Measurements from ENCODE around the gene HEPACAM2.

Gene HEPACAM2

GRCh38 chr7:93148144-93148543 lies 78.1 kb downstream of the HEPACAM2 start, which contains the start of gene SAMD9L:
TSS of gene SAMD9L (minus strand) at chr7:93148385. CDS start at chr7:93135971, 12,414 bp downstream.
- FAIRE-seq: no peak
- no peak for TF ChIP-seq CTCF (IDR thresholded peaks at IDR 0.05; ENCODE audit: insufficient read depth, missing control alignments)
- no peak for DNase-seq (ENCODE audit: insufficient read length, low spot score)

GRCh38 chr7:93147363-93147762 lies 78.9 kb downstream of the HEPACAM2 start:
- TF ChIP-seq CTCF (IDR thresholded peaks at IDR 0.05; ENCODE audit: insufficient read depth, missing control alignments): no peak
- FAIRE-seq (no peak), DNase-seq (ENCODE audit: insufficient read length, low spot score) (no peak)

GRCh38 chr7:93146472-93147141 lies 79.7 kb downstream of the HEPACAM2 start:
- DNase-seq (ENCODE audit: insufficient read length, low spot score) (no peak), FAIRE-seq (no peak)
- TF ChIP-seq CTCF (IDR thresholded peaks at IDR 0.05; ENCODE audit: insufficient read depth, missing control alignments): no peak

- no peak for TF ChIP-seq CTCF (IDR thresholded peaks at IDR 0.05; ENCODE audit: insufficient read depth, missing control alignments)
- FAIRE-seq (no peak), DNase-seq (ENCODE audit: insufficient read length, low spot score) (no peak)
Measured at GRCh38 chr7:93146036-93146435, 80.2 kb downstream of the HEPACAM2 start.

- TF ChIP-seq CTCF (IDR thresholded peaks at IDR 0.05; ENCODE audit: insufficient read depth, missing control alignments): no peak
- FAIRE-seq: no peak
- no peak for DNase-seq (ENCODE audit: insufficient read length, low spot score)
Measured at GRCh38 chr7:93145354-93145753, 80.9 kb downstream of the HEPACAM2 start.

GRCh38 chr7:93142127-93142526 lies 84.1 kb downstream of the HEPACAM2 start:
- FAIRE-seq (no peak), DNase-seq (ENCODE audit: insufficient read length, low spot score) (no peak)
- TF ChIP-seq CTCF (IDR thresholded peaks at IDR 0.05; ENCODE audit: insufficient read depth, missing control alignments): no peak

GRCh38 chr7:93140582-93141191 lies 85.6 kb downstream of the HEPACAM2 start:
- TF ChIP-seq CTCF (IDR thresholded peaks at IDR 0.05; ENCODE audit: insufficient read depth, missing control alignments): no peak
- FAIRE-seq: no peak

More at GRCh38 chr7:93140582-93141191, 85.6 kb downstream of the HEPACAM2 start:
- DNase-seq (ENCODE audit: insufficient read length, low spot score): no peak

All from D721Med (cell line).